GM06990 (cell line): ENCODE measurements around the gene NUDT6.
"Not testable (repeated sequence)": the region's sequence is repeated elsewhere in the genome, so short reads cannot be mapped to it uniquely, and the experiment has no call there.

Experiments
- DNase-seq: peaks from one replicate; pipeline ENCODE4 v3.0.0-alpha.2; 2011; ENCODE audit not compliant: insufficient read length; ENCODE audit errors: extremely low read depth
- H3K27me3 ChIP-seq: replicated peaks from 2 replicates; pipeline ENCODE4 v1.6.0; 2011; ENCODE audit warnings: low read length; ENCODE audit not compliant: control insufficient read depth, insufficient read depth
- H3K36me3 ChIP-seq: 2 replicates; pipeline ENCODE4 v1.5.1; 2011; ENCODE audit warnings: low read length; ENCODE audit not compliant: control insufficient read depth, insufficient read depth
- H3K4me3 ChIP-seq: replicated peaks from 2 replicates; pipeline ENCODE4 v1.5.1; 2011; ENCODE audit warnings: low read depth, mild to moderate bottlenecking, control low read depth, low read length
- CTCF ChIP-seq: IDR thresholded peaks from 2 replicates; pipeline ENCODE4 v1.5.1; 2011; ENCODE audit warnings: low read length, control low read depth, mild to moderate bottlenecking, inconsistent platforms; ENCODE audit not compliant: insufficient read depth, poor library complexity, severe bottlenecking

NUDT6 gene

GRCh38 chr4:122873821-122874593 is 48.4 kb downstream of the NUDT6 start:
- Histone ChIP-seq H3K27me3 (no peaks in the 10 kb centered on the region), H3K4me3 (no peak overlapping the region), H3K36me3 (no peaks in the 10 kb centered on the region)
- no peak for TF ChIP-seq CTCF
- DNase-seq: no peak

GRCh38 chr4:122873146-122873545 is 49.3 kb downstream of the NUDT6 start:
- DNase-seq: no peak
- Histone ChIP-seq H3K4me3 (no peak overlapping the region), H3K36me3 (no peaks in the 10 kb centered on the region), H3K27me3 (no peaks in the 10 kb centered on the region)
- TF ChIP-seq CTCF: no peak

- not testable (repeated sequence) for DNase-seq, H3K4me3 ChIP-seq, H3K36me3 ChIP-seq, H3K27me3 ChIP-seq
These were observed 54.2 kb downstream of the NUDT6 start for GRCh38 chr4:122868235-122868634.

GRCh38 chr4:122865425-122865824 is 57.0 kb downstream of the NUDT6 start:
- Histone ChIP-seq H3K36me3 (no peaks in the 10 kb centered on the region), H3K27me3 (no peaks in the 10 kb centered on the region), H3K4me3 (no peak overlapping the region)
- no peak for TF ChIP-seq CTCF
- no peak for DNase-seq

- no peaks in the 10 kb centered on the region for H3K27me3 ChIP-seq
- no peak overlapping the region for H3K4me3 ChIP-seq
- DNase-seq: no peak
- no peak for TF ChIP-seq CTCF
- no peaks in the 10 kb centered on the region for H3K36me3 ChIP-seq
These were observed 58.8 kb downstream of the NUDT6 start for GRCh38 chr4:122863639-122864038.

- Histone ChIP-seq H3K27me3 (no peaks in the 10 kb centered on the region), H3K36me3 (no peaks in the 10 kb centered on the region), H3K4me3 (no peak overlapping the region)
- TF ChIP-seq CTCF: no peak
- DNase-seq: no peak
These were observed 61.0 kb downstream of the NUDT6 start for GRCh38 chr4:122861172-122861943.
